HG03571 (cell line): ENCODE measurements around the gene DIMT1.

Experiments used
- ATAC-seq: cut with Tn5 transposase; IDR thresholded peaks from one replicate; pipeline ENCODE4 v1.9.1; 2021; ENCODE audit not compliant: unreplicated experiment

Gene DIMT1

GRCh38 chr5:62372600-62372999 is 31.1 kb downstream of the DIMT1 start:
- ATAC-seq, result no peak

- ATAC-seq, result no peak
Measured at GRCh38 chr5:62371409-62371808, 32.3 kb downstream of the DIMT1 start.

GRCh38 chr5:62369039-62369438 is 34.7 kb downstream of the DIMT1 start:
- no peak for ATAC-seq

GRCh38 chr5:62362701-62363100 is 41.0 kb downstream of the DIMT1 start:
- no peak for ATAC-seq

- ATAC-seq, result peak; percentile 89
Measured at GRCh38 chr5:62354028-62354874, 49.5 kb downstream of the DIMT1 start.

GRCh38 chr5:62348723-62349481 is 54.8 kb downstream of the DIMT1 start:
- ATAC-seq, result no peak

GRCh38 chr5:62347928-62348327 is 55.8 kb downstream of the DIMT1 start:
- ATAC-seq, result no peak

- no peak for ATAC-seq
Measured at GRCh38 chr5:62346748-62347147, 57.0 kb downstream of the DIMT1 start.

GRCh38 chr5:62343428-62343827 is 60.3 kb downstream of the DIMT1 start:
- no peak for ATAC-seq

GRCh38 chr5:62342476-62342837 is 61.2 kb downstream of the DIMT1 start:
- no peak for ATAC-seq

GRCh38 chr5:62341783-62342475 is 61.8 kb downstream of the DIMT1 start:
- ATAC-seq, result no peak

GRCh38 chr5:62340979-62341378 is 62.7 kb downstream of the DIMT1 start:
- ATAC-seq, result no peak

GRCh38 chr5:62340392-62340791 is 63.3 kb downstream of the DIMT1 start:
- ATAC-seq, result no peak
